ENCODE data around the gene PRR23E.

- TF ChIP-seq CTCF (IDR thresholded peaks at IDR 0.05) (no peak), POLR2A (IDR thresholded peaks at IDR 0.05) (no peak)
Measured at GRCh38 chr3:127221446-127222035, 28.6 kb downstream of the PRR23E start.
